GM15510 (cell line): ENCODE data around the gene RPUSD4.
A peak's percentile ranks its signal among the peaks of the same experiment; 100 is the strongest.

Experiments used
- POLR2A ChIP-seq: IDR thresholded peaks from 3 replicates; pipeline ENCODE4 v1.6.1; 2011; ENCODE audit warnings: borderline replicate concordance; ENCODE audit not compliant: insufficient read length; ENCODE audit errors: extremely low read depth

Gene RPUSD4

GRCh38 chr11:126211236-126212088 lies at the start of gene RPUSD4, which contains the start of gene FAM118B:
TSS of gene RPUSD4 (minus strand) at chr11:126211650. CDS start at chr11:126211638, 12 bp downstream.
TSS of gene FAM118B (plus strand) at chr11:126211782. CDS start at chr11:126235002, 23,220 bp downstream.
- peak; percentile 94 for TF ChIP-seq POLR2A

GRCh38 chr11:126257764-126258163 lies 46.3 kb upstream of the RPUSD4 start:
- no peak for TF ChIP-seq POLR2A

- no peak for TF ChIP-seq POLR2A
Observed at GRCh38 chr11:126257144-126257543, 45.7 kb upstream of the RPUSD4 start.

- no peak for TF ChIP-seq POLR2A
Observed at GRCh38 chr11:126256216-126256615, 44.8 kb upstream of the RPUSD4 start.

- TF ChIP-seq POLR2A = no peak
Observed at GRCh38 chr11:126254819-126255218, 43.4 kb upstream of the RPUSD4 start.

- no peak for TF ChIP-seq POLR2A
Observed at GRCh38 chr11:126253265-126253664, 41.8 kb upstream of the RPUSD4 start.

GRCh38 chr11:126246636-126247035 lies 35.2 kb upstream of the RPUSD4 start:
- TF ChIP-seq POLR2A = no peak

- TF ChIP-seq POLR2A = no peak
Observed at GRCh38 chr11:126233391-126233790, 21.9 kb upstream of the RPUSD4 start.

GRCh38 chr11:126232683-126233082 lies 21.2 kb upstream of the RPUSD4 start:
- TF ChIP-seq POLR2A = no peak

GRCh38 chr11:126231725-126232459 lies 20.4 kb upstream of the RPUSD4 start:
- TF ChIP-seq POLR2A = no peak

GRCh38 chr11:126229858-126230540 lies 18.5 kb upstream of the RPUSD4 start:
- no peak for TF ChIP-seq POLR2A

- no peak for TF ChIP-seq POLR2A
Observed at GRCh38 chr11:126226334-126227084, 15.1 kb upstream of the RPUSD4 start.

GRCh38 chr11:126225295-126225665 lies 13.8 kb upstream of the RPUSD4 start:
- TF ChIP-seq POLR2A = no peak

GRCh38 chr11:126224647-126225294 lies 13.3 kb upstream of the RPUSD4 start:
- TF ChIP-seq POLR2A = no peak
